Activated naive CD4-positive, alpha-beta T cell treated with anti-CD3 and anti-CD28 coated beads for 36 hours (primary cell): ENCODE data around the gene RAP1GDS1. TPM values are rescaled to one million over a fixed set of nuclear protein-coding genes. Genes with fewer than 3 reads are reported as not detected.
"Not testable (repeated sequence)": the region's sequence is repeated elsewhere in the genome, so short reads cannot be mapped to it uniquely, and the experiment has no call there.

Source experiments
- CTCF ChIA-PET: fragments of 350-600 bp; sonication (Branson Sonifier 250); formaldehyde crosslinking; loops from one replicate; lab custom pipeline; 2021; ENCODE audit warnings: antibody characterized with exemption; lab: Charles Lee
- DNase-seq: peaks from one replicate; pipeline ENCODE4 v3.0.0-alpha.2; 2020
- H3K27ac Mint-ChIP-seq: one replicate; pipeline ENCODE4 v1.8.0; 2021; ENCODE audit warnings: mild to moderate bottlenecking, mixed read lengths
- H3K27me3 Mint-ChIP-seq: one replicate; pipeline ENCODE4 v1.8.0; 2021; ENCODE audit warnings: low read depth, mixed read lengths
- H3K36me3 Mint-ChIP-seq: one replicate; pipeline ENCODE4 v1.8.0; 2021; ENCODE audit warnings: low read depth, mixed read lengths
- H3K4me1 Mint-ChIP-seq: one replicate; pipeline ENCODE4 v1.8.0; 2021; ENCODE audit warnings: low read depth, mixed read lengths
- H3K4me3 Mint-ChIP-seq: one replicate; pipeline ENCODE4 v1.8.0; 2021; ENCODE audit warnings: mild to moderate bottlenecking, moderate library complexity, mixed read lengths
- H3K9me3 Mint-ChIP-seq: one replicate; pipeline ENCODE4 v1.8.0; 2021; ENCODE audit warnings: mixed read lengths
- intact Hi-C: fragments of 100-400 bp; cut with micrococcal nuclease; formaldehyde crosslinking; loops from one replicate; pipeline ENCODE4 v1.15.1; 2023
- total RNA-seq, 2 experiments: library from RNA; stranded (reverse); gene quantifications; one replicate each; pipeline ENCODE4 v1.2.3, GENCODE V29; 2021

The RAP1GDS1 gene
- total RNA-seq, 2 experiments from 2014 or later = 36.7 to 40.9 TPM

- intact Hi-C loops = no loop called here
- CTCF ChIA-PET = interaction anchor here (0.6 to 0.7 kb wide), 2 partner anchors 163 to 998 kb away, joined by 3 read pairs; no protein-coding TSS in a partner anchor
- no peaks in the 10 kb centered on the region for H3K9me3 Mint-ChIP-seq
- no peak overlapping the region for H3K4me3 Mint-ChIP-seq
- DNase-seq = peak; percentile 11
- H3K27ac Mint-ChIP-seq = no peak overlapping the region
- H3K27me3 Mint-ChIP-seq = no peaks in the 10 kb centered on the region
- peaks cover 38% of the 10 kb centered on the region for H3K4me1 Mint-ChIP-seq
- H3K36me3 Mint-ChIP-seq = peaks cover 26% of the 10 kb centered on the region
Observed at GRCh38 chr4:98293104-98293887, 32.1 kb downstream of the RAP1GDS1 start.

DNA sequence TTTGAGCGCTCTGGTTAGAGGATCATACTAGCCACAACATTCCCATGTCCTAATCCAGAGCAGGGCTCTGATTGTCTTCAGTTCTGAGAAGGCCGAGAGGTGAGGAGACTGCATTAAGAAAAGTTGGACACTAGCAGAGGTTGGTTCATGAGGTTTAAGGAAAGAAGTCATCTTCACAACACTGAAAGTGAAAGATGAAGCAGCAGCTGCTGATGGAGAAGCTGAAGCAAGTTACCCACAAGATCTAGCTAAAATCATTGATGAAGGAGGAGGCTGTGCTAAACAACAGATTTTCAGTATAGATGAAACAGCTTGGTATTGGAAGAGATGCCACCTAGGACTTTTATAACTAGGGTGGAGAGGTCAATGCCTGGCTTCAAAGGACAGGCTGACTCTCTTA, 36.8 kb downstream of the RAP1GDS1 start:
- Mint-ChIP-seq H3K4me1 (peaks cover 14% of the 10 kb centered on the region), H3K9me3 (peaks cover 12% of the 10 kb centered on the region), H3K27ac (no peak overlapping the region), H3K27me3 (no peaks in the 10 kb centered on the region), H3K4me3 (no peak overlapping the region), H3K36me3 (peaks cover 56% of the 10 kb centered on the region)
- intact Hi-C loops = no loop called here
- DNase-seq = no peak
- CTCF ChIA-PET = interaction anchor here (0.6 to 1.0 kb wide), 2 partner anchors 9 to 15 kb away, joined by 4 to 7 read pairs; no protein-coding TSS in a partner anchor

DNA sequence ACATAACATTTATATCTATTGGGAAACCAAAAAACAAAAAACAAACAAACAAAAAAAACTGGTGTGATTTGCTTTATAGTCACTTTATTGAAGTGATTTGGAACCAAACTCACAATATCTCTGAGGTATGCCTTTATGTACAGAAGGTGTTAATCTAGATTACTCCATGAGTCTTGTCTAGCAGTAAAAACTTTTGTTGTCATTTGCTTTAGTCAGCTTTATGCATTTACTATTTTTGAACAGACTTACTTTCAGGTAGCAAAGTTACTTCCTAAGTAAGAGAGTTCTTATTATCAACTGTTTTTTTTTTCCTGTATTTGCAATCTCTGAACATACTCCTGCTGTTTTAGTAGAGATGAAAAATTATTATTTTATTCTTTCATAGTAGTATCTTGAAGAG, 39.5 kb downstream of the RAP1GDS1 start:
- Mint-ChIP-seq H3K9me3 (peaks cover 19% of the 10 kb centered on the region), H3K4me3 (no peak overlapping the region), H3K27ac (no peak overlapping the region), H3K27me3 (no peaks in the 10 kb centered on the region), H3K36me3 (peaks cover 51% of the 10 kb centered on the region), H3K4me1 (peaks cover 8% of the 10 kb centered on the region)
- intact Hi-C loops = no loop called here
- CTCF ChIA-PET = no interaction called here
- no peak for DNase-seq

- Mint-ChIP-seq H3K27ac (no peak overlapping the region), H3K36me3 (peaks cover 22% of the 10 kb centered on the region), H3K27me3 (no peaks in the 10 kb centered on the region), H3K9me3 (peaks cover 12% of the 10 kb centered on the region), H3K4me3 (no peak overlapping the region), H3K4me1 (peaks cover 2% of the 10 kb centered on the region)
- CTCF ChIA-PET = no interaction called here
- intact Hi-C loops = no loop called here
- no peak for DNase-seq
Observed at GRCh38 chr4:98305576-98305975, 44.4 kb downstream of the RAP1GDS1 start.

GRCh38 chr4:98310867-98311266, 49.7 kb downstream of the RAP1GDS1 start:
- CTCF ChIA-PET = no interaction called here
- Mint-ChIP-seq H3K27me3 (no peaks in the 10 kb centered on the region), H3K4me1 (peaks cover 2% of the 10 kb centered on the region), H3K9me3 (no peaks in the 10 kb centered on the region), H3K36me3 (peaks cover 10% of the 10 kb centered on the region), H3K4me3 (no peak overlapping the region), H3K27ac (no peak overlapping the region)
- DNase-seq = no peak
- intact Hi-C loops = no loop called here

- no peak for DNase-seq
- H3K4me1 Mint-ChIP-seq = no peaks in the 10 kb centered on the region
- peaks cover 10% of the 10 kb centered on the region for H3K36me3 Mint-ChIP-seq
- H3K27ac Mint-ChIP-seq = no peak overlapping the region
- intact Hi-C loops = no loop called here
- H3K27me3 Mint-ChIP-seq = no peaks in the 10 kb centered on the region
- CTCF ChIA-PET = no interaction called here
- H3K9me3 Mint-ChIP-seq = no peaks in the 10 kb centered on the region
- H3K4me3 Mint-ChIP-seq = no peak overlapping the region
Observed at GRCh38 chr4:98311656-98312055, 50.5 kb downstream of the RAP1GDS1 start.

DNA sequence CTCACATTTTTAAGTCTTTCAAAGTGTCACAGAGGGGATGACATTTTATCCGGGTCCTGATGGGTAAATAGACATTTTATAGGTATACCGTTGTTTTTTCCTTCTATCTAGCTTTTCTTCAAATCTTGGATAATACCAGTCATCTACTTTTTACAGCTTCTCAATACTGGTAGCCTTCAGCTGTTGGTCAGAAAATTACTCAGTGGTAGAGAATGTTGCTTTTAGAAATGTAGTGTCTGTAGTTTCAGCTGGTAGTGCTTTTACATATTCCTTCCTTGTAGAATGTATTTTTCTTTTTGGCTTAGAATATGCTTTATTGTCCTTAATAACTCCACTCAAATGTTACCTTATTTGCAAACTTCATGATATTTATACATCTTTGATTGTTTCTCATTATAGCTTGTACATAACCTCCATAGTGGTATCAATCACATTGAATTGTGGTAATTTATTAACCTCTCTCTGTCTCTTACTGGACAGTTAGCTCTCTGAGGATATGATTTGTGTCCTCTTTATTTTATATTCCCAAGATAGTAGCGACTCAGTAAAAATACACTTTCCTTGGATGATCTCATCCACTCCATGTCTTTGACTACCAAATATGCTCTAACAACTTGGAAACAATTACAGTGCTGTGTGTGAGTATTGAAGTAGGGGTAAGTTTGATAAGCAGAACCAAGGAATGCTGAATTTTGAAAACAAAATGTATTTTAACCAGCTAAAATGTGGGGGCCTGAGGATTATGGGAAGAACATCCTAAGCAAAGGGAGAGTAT, 53.8 kb downstream of the RAP1GDS1 start:
- no peak overlapping the region for H3K27ac Mint-ChIP-seq
- no peak for DNase-seq

DNA sequence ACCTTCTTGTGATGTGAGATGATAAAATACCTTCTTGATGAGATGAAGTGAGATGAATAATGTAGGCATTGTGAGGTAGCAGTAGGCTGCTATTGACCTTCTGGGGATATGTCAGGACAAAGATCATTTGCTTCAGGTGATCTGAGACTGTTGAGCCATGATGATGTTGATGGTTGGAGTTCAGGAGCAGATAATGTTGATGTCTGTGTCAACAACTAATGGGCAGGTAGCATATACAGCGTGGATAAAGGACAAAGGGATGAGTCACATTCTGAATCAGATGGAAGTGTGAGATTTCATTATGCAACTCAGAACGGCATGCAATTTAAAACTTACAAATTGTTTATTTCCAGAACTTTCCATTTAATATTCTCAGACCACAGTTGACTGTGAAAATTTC, 57.3 kb downstream of the RAP1GDS1 start:
- Mint-ChIP-seq H3K4me3 (no peak overlapping the region), H3K4me1 (peaks cover 2% of the 10 kb centered on the region), H3K9me3 (peaks cover 9% of the 10 kb centered on the region), H3K27me3 (no peaks in the 10 kb centered on the region), H3K36me3 (peaks cover 21% of the 10 kb centered on the region), H3K27ac (no peak overlapping the region)
- intact Hi-C loops = no loop called here
- CTCF ChIA-PET = no interaction called here
- DNase-seq = no peak

More for the DNA sequence above, 53.8 kb downstream of the RAP1GDS1 start:
- Mint-ChIP-seq H3K4me3 (no peak overlapping the region), H3K36me3 (peaks cover 24% of the 10 kb centered on the region), H3K27me3 (no peaks in the 10 kb centered on the region), H3K4me1 (peaks cover 2% of the 10 kb centered on the region), H3K9me3 (peaks cover 6% of the 10 kb centered on the region)
- intact Hi-C loops = no loop called here
- CTCF ChIA-PET = no interaction called here

- no peak for DNase-seq
- no peak overlapping the region for H3K4me3 Mint-ChIP-seq
- CTCF ChIA-PET = no interaction called here
- peaks cover 17% of the 10 kb centered on the region for H3K36me3 Mint-ChIP-seq
- peaks cover 2% of the 10 kb centered on the region for H3K4me1 Mint-ChIP-seq
- no peaks in the 10 kb centered on the region for H3K27me3 Mint-ChIP-seq
- intact Hi-C loops = no loop called here
- H3K9me3 Mint-ChIP-seq = peaks cover 9% of the 10 kb centered on the region
- H3K27ac Mint-ChIP-seq = no peak overlapping the region
Observed at GRCh38 chr4:98319021-98319420, 57.8 kb downstream of the RAP1GDS1 start.

DNA sequence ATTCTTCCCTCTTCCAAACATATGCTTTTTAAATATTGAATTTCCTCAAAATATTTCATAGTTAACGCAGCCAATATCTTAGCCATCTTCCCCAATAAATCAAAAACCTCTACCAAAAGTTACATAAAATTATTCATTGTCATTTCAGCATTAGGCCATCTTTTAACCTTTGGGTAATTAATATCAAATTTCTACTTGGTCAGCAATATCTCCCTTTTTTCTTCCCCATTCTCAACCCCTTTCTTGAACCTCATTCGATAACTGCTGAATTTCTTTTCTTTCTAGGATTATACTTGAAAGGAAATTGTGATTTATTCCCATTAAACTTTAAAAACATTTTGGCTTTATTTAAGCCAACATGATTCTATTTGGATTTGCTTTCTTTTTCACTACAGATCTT, 65.0 kb downstream of the RAP1GDS1 start:
- Mint-ChIP-seq H3K4me3 (no peak overlapping the region), H3K36me3 (peaks cover 26% of the 10 kb centered on the region), H3K27ac (no peak overlapping the region), H3K4me1 (no peaks in the 10 kb centered on the region), H3K27me3 (no peaks in the 10 kb centered on the region), H3K9me3 (peaks cover 21% of the 10 kb centered on the region)
- intact Hi-C loops = no loop called here
- no peak for DNase-seq
- CTCF ChIA-PET = no interaction called here

DNA sequence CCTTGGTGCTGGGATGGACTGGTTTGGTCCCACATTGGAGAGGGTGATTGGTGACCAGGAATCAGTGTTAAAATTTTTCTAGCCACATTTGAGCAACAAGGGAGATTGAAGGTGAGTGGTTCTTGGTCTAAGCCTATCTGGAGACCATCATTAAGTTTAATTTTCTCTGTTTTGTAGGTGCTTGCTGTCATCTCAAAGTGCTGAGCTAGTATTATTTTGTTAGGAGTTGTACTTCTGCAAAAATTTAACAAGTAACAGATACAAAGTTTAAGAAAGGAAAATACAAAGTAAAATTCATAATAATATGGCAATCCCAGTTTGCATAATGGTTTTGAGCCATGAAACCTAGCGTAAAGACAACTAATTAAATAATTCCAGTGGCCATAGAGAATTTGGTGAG, 66.5 kb downstream of the RAP1GDS1 start:
- Mint-ChIP-seq H3K4me1 (no peaks in the 10 kb centered on the region), H3K9me3 (peaks cover 31% of the 10 kb centered on the region), H3K4me3 (no peak overlapping the region), H3K27me3 (no peaks in the 10 kb centered on the region), H3K27ac (no peak overlapping the region), H3K36me3 (peaks cover 37% of the 10 kb centered on the region)
- intact Hi-C loops = no loop called here
- CTCF ChIA-PET = no interaction called here
- no peak for DNase-seq

DNA sequence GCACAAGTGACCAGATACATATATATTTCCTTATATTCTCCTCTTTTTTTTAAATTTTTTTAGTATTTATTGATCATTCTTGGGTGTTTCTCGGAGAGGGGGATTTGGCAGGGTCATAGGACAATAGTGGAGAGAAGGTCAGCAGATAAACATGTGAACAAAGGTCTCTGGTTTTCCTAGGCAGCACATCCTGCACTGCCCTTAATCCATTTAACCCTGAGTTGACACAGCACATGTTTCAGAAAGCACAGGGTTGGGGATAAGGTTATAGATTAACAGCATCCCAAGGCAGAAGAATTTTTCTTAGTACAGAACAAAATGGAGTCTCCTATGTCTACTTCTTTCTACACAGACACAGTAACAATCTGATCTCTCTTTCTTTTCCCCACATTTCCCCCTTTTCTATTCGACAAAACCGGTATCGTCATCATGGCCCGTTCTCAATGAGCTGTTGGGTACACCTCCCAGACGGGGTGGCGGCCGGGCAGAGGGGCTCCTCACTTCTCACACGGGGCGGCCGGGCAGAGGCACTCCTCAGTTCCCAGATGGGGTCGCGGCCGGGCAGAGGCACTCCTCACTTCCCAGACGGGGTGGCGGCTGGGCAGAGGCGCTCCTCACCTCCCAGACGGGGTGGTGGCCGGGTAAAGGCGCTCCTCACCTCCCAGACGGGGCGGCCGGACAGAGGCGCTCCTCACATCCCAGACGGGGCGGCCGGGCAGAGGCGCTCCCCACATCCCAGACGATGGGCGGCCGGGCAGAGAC, 68.9 kb downstream of the RAP1GDS1 start:
- H3K27ac Mint-ChIP-seq, H3K4me3 Mint-ChIP-seq, DNase-seq, CTCF ChIA-PET, H3K4me1 Mint-ChIP-seq, intact Hi-C loops, H3K27me3 Mint-ChIP-seq: not testable (repeated sequence)
- Mint-ChIP-seq H3K9me3 (peaks cover 38% of the 10 kb centered on the region), H3K36me3 (peaks cover 49% of the 10 kb centered on the region)
